HG02943 (cell line): Measurements from ENCODE around the gene KNDC1.

ENCODE experiments used
- ATAC-seq: cut with Tn5 transposase; IDR thresholded peaks from one replicate; pipeline ENCODE4 v1.9.1; 2021; ENCODE audit warnings: mild to moderate bottlenecking, low read depth, moderate library complexity; ENCODE audit not compliant: unreplicated experiment

KNDC1 gene

GRCh38 chr10:133160826-133161471 lies 930 bp downstream of the KNDC1 start:
- no peak for ATAC-seq

- no peak for ATAC-seq
Measured at GRCh38 chr10:133161486-133162109, 1.6 kb downstream of the KNDC1 start.

GRCh38 chr10:133162178-133162909 lies 2.3 kb downstream of the KNDC1 start:
- no peak for ATAC-seq

GRCh38 chr10:133162910-133163856 lies 3.2 kb downstream of the KNDC1 start:
- no peak for ATAC-seq

- no peak for ATAC-seq
Measured at GRCh38 chr10:133163889-133164815, 4.1 kb downstream of the KNDC1 start.

- ATAC-seq: no peak
Measured at GRCh38 chr10:133164816-133165555, 5.0 kb downstream of the KNDC1 start.

GRCh38 chr10:133165556-133166503 lies 5.8 kb downstream of the KNDC1 start:
- no peak for ATAC-seq

- ATAC-seq: no peak
Measured at GRCh38 chr10:133166504-133166827, 6.4 kb downstream of the KNDC1 start.

- no peak for ATAC-seq
Measured at GRCh38 chr10:133166828-133167692, 7.0 kb downstream of the KNDC1 start.

- ATAC-seq: no peak
Measured at GRCh38 chr10:133167693-133168616, 7.9 kb downstream of the KNDC1 start.

- no peak for ATAC-seq
Measured at GRCh38 chr10:133168617-133169031, 8.6 kb downstream of the KNDC1 start.

- ATAC-seq: no peak
Measured at GRCh38 chr10:133169173-133169947, 9.3 kb downstream of the KNDC1 start.

- ATAC-seq: no peak
Measured at GRCh38 chr10:133170092-133170491, 10.1 kb downstream of the KNDC1 start.

GRCh38 chr10:133173860-133174640 lies 14.0 kb downstream of the KNDC1 start:
- no peak for ATAC-seq
